ENCODE measurements around the gene MOB3A.

MOB3A gene

GRCh38 chr19:2072757-2073551, 23.2 kb downstream of the MOB3A start:
- peaks cover 63% of the 10 kb centered on the region for H3K79me2 ChIP-seq (ENCODE audit: control insufficient read depth, low read length)
- H3K27ac ChIP-seq (ENCODE audit: low read depth, low read length), result peak overlapping the region; percentile 70
- H3K4me1 ChIP-seq (ENCODE audit: control insufficient read depth, low read length), result peaks cover 92% of the 10 kb centered on the region
- H4K20me1 ChIP-seq (ENCODE audit: control insufficient read depth, insufficient read depth, low read depth, low read length), result peaks cover 8% of the 10 kb centered on the region
- H3K4me2 ChIP-seq (ENCODE audit: low read length), result no peak overlapping the region
- no peaks in the 10 kb centered on the region for H3K27me3 ChIP-seq (ENCODE audit: control insufficient read depth, low read length)
- no peaks in the 10 kb centered on the region for H3K9me2 ChIP-seq (replicated peaks; ENCODE audit: control insufficient read depth, low read length)
- no peak for TF ChIP-seq EZH2phosphoT487 (IDR thresholded peaks at IDR 0.05; ENCODE audit: borderline replicate concordance, low read length)
- peaks cover 87% of the 10 kb centered on the region for H3K36me3 ChIP-seq (ENCODE audit: control insufficient read depth, low read length)
- peaks cover 60% of the 10 kb centered on the region for H3F3A ChIP-seq (ENCODE audit: control insufficient read depth, insufficient read depth)
- no peaks in the 10 kb centered on the region for H3K9me3 ChIP-seq (ENCODE audit: control insufficient read depth, insufficient read depth, low read length)
- H3K4me3 ChIP-seq (ENCODE audit: low read length), result no peak overlapping the region

GRCh38 chr19:2070986-2071673, 25.0 kb downstream of the MOB3A start:
- H3K79me2 ChIP-seq (ENCODE audit: control insufficient read depth, low read length), result peaks cover 45% of the 10 kb centered on the region
- H3K9me3 ChIP-seq (ENCODE audit: control insufficient read depth, insufficient read depth, low read length), result no peaks in the 10 kb centered on the region
- peaks cover 70% of the 10 kb centered on the region for H3K36me3 ChIP-seq (ENCODE audit: control insufficient read depth, low read length)
- H3K4me2 ChIP-seq (ENCODE audit: low read length), result peak overlapping the region; percentile 6; the same call in 1 of the 2 replicates
- no peak overlapping the region; the same call in 1 of the 2 replicates for H3K27ac ChIP-seq (ENCODE audit: low read depth, low read length)
- H3F3A ChIP-seq (ENCODE audit: control insufficient read depth, insufficient read depth), result peaks cover 69% of the 10 kb centered on the region
- no peak overlapping the region for H3K4me3 ChIP-seq (ENCODE audit: low read length)
- no peaks in the 10 kb centered on the region for H3K9me2 ChIP-seq (replicated peaks; ENCODE audit: control insufficient read depth, low read length)
- peaks cover 4% of the 10 kb centered on the region; the same call in 1 of the 2 replicates for H4K20me1 ChIP-seq (ENCODE audit: control insufficient read depth, insufficient read depth, low read depth, low read length)
- no peak for TF ChIP-seq CTCF (IDR thresholded peaks at IDR 0.05; ENCODE audit: low read depth, low read length, poor library complexity, severe bottlenecking)
- TF ChIP-seq EZH2phosphoT487 (IDR thresholded peaks at IDR 0.05; ENCODE audit: borderline replicate concordance, low read length), result no peak
- H3K4me1 ChIP-seq (ENCODE audit: control insufficient read depth, low read length), result peaks cover 89% of the 10 kb centered on the region
- H3K27me3 ChIP-seq (ENCODE audit: control insufficient read depth, low read length), result no peaks in the 10 kb centered on the region

GRCh38 chr19:2070436-2070827, 25.7 kb downstream of the MOB3A start:
- H3F3A ChIP-seq (ENCODE audit: control insufficient read depth, insufficient read depth), result peaks cover 67% of the 10 kb centered on the region
- peaks cover 4% of the 10 kb centered on the region; the same call in 1 of the 2 replicates for H4K20me1 ChIP-seq (ENCODE audit: control insufficient read depth, insufficient read depth, low read depth, low read length)

More at GRCh38 chr19:2070436-2070827, 25.7 kb downstream of the MOB3A start:
- Histone ChIP-seq H3K27ac (ENCODE audit: low read depth, low read length) (0 out of 2 replicates have a peak overlapping the region, but pooled peaks have one; percentile 9), H3K4me2 (ENCODE audit: low read length) (no peak overlapping the region), H3K36me3 (ENCODE audit: control insufficient read depth, low read length) (peaks cover 63% of the 10 kb centered on the region), H3K9me3 (ENCODE audit: control insufficient read depth, insufficient read depth, low read length) (no peaks in the 10 kb centered on the region), H3K79me2 (ENCODE audit: control insufficient read depth, low read length) (peaks cover 38% of the 10 kb centered on the region), H3K9me2 (replicated peaks; ENCODE audit: control insufficient read depth, low read length) (no peaks in the 10 kb centered on the region), H3K27me3 (ENCODE audit: control insufficient read depth, low read length) (no peaks in the 10 kb centered on the region), H3K4me1 (ENCODE audit: control insufficient read depth, low read length) (peaks cover 86% of the 10 kb centered on the region), H3K4me3 (ENCODE audit: low read length) (no peak overlapping the region)
- TF ChIP-seq EZH2phosphoT487 (IDR thresholded peaks at IDR 0.05; ENCODE audit: borderline replicate concordance, low read length) (no peak), CTCF (IDR thresholded peaks at IDR 0.05; ENCODE audit: low read depth, low read length, poor library complexity, severe bottlenecking) (no peak)
